ENCODE data around the gene ARHGAP5.
A peak's percentile ranks its signal among the peaks of the same experiment; 100 is the strongest.

Gene ARHGAP5

DNA sequence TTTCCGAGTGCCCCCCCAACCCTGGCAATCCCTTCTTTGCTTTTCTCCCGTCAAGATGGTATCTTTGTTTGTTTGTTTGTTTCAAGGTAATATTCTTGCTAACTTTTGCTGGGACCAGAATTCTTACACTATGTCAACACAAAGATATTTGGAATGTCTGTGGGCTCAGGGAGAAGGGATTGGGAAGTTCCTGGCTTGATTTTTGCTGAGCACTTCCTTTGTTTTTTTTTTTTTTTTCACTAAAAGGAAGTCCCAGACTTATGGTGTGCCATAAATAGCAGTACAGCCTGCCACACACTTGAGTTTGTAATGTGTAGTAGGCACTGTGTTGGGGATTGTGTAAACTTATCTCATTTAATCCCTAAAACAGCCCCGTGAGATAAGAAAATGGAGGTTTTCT, 113.6 kb downstream of the ARHGAP5 start:
- DNase-seq, result no peak

DNA sequence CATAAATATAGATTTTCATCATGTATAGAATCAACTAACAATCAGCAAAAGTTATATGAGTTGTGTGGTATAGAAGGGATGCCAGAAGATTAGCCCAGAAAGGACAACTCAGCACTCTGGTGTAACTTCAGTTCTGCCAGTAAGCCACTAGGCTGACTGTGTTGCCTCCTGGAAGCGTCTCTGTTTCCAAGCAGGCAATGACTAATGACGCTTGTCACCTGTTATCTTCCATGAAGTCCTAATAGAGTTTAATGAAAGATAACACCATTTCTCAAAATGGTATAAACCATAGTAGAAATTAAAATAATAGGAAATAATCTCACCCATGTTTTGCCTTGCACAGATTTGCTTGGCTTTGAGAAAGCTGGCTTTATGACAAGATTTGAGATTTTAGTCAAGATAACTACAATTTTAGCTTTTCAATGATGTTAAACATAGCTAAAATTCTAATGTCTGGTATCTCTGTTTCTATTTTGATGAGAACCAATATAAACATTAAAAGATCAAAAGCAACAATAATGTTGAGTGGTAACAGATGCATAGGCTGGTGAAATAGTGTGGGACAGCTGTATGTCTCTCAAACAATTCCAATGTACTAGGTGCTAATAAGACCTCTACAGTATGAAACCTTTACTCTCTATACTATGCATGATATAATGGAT, 115.7 kb downstream of the ARHGAP5 start:
- no peak for DNase-seq

- no peak for DNase-seq
Measured at GRCh38 chr14:32193532-32193931, 116.4 kb downstream of the ARHGAP5 start.

DNA sequence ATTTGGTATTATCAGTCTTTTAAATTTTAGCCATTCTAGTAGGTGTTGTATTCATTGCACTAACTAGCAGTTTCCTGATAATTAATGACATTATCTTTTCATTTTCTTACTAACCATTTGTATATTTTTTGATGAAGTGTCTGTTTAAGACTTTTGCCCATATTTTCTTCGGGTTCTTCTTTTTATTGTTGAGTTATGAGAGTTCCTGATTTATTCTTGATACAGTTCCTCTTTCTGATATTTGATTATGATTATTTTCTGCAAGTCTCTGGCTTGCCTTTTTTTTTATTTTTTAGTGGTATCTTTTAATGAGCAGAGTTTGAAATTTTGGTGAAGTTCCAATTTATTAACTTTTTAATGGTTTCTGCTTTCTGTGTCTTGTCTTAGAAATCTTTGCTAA, 118.5 kb downstream of the ARHGAP5 start:
- DNase-seq, result no peak

- DNase-seq, result no peak
Measured at GRCh38 chr14:32197919-32198318, 120.8 kb downstream of the ARHGAP5 start.

- no peak for DNase-seq
Measured at GRCh38 chr14:32200368-32201192, 123.5 kb downstream of the ARHGAP5 start.

GRCh38 chr14:32201193-32201815, 124.2 kb downstream of the ARHGAP5 start:
- peak; percentile 82 for DNase-seq

- DNase-seq, result peak; percentile 63
Measured at GRCh38 chr14:32201816-32202490, 124.8 kb downstream of the ARHGAP5 start, which contains the start of gene RNU6-7. TSS of gene RNU6-7 (plus strand) at chr14:32202045.

- DNase-seq, result peak; percentile 72
Measured at GRCh38 chr14:32202491-32202997, 125.4 kb downstream of the ARHGAP5 start.

- peak; percentile 94 for DNase-seq
Measured at GRCh38 chr14:32202998-32203882, 126.1 kb downstream of the ARHGAP5 start, which contains the start of gene RNU6-8. TSS of gene RNU6-8 (minus strand) at chr14:32203269.

DNA sequence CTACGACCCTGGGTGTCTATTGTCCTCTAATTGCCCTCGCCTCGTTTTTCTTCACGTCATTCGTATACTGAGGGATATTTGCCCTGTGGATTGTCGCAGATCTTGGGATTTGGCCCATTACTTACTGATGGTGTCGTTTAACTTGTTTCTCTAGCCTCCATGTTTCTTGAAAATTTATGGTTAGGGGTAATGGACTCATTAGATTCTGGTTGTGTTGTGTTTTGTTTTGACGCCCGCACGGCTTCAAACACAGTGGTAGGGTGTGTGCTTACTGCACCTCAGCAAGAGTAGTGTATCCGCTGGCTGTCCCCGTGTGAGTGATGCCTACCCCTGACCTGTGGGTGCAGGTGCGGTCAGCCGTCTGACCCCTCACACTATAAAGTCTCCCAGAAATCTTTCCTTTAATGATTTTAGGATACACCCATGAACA, 126.8 kb downstream of the ARHGAP5 start:
- DNase-seq, result peak; percentile 75

DNA sequence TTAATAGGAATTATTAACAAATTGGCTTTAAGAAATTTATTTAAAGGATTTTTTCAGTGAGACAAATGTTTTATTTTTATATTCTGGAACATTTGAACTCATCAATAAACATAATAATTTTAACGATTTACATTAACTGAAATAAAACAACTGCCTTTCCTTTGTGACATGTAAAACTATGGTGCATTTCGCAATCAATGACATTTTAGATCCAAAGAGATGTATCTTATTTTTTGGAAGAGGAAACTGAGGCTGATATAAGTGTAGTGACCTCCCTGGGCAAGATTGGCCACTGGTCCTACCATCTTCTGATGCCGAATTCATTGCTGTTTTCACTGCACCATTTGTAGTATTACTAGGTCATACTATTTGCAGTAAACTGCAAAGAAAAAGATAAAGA, 128.4 kb downstream of the ARHGAP5 start:
- DNase-seq, result no peak

GRCh38 chr14:32205984-32206383, 128.9 kb downstream of the ARHGAP5 start:
- no peak for DNase-seq

DNA sequence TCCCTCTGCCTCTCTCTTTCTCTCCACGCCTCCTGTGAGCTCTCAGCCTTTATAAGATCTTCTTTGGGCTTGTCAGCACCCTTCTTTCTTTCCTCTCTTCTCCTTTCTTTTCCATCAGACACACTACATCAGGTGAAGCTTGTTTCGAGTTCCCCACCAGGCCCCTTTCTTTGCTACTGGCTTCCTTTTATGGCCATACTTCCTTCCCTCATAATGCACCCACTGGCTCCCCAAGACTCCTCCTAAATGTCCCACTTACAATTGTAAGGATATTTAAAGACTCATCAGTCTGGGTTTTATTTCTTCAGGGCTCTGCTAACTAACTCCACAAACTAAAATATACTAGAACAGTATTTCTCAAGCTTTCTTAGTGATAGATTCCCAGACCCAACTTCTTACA, 129.4 kb downstream of the ARHGAP5 start:
- DNase-seq, result no peak

DNA sequence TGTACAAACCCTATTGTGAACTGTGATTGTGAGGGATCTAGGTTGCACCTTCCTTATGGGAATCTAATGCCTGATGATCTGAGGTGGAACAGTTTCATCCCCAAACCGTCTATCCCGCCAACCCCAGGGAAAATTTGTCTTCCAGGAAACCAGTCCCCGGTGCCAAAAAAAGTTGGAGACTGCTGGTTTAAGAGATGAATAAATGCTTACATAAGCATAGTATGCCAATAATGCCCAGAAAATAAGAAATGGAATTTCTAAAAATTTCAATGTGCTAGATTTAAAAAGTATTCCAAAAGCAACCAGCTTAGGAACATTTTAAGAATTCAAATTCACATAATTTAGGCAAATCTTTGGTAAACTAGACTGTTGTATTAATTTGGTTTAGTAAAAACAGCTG, 131.4 kb downstream of the ARHGAP5 start:
- no peak for DNase-seq

All from NCI-H1092 treated with DMSO at 0.1 percent for 48 hours (cell line).